Osteocyte (in vitro differentiated cells): ENCODE results near the gene SPDEF. TPM values are rescaled to one million over a fixed set of nuclear protein-coding genes. Genes with fewer than 3 reads are reported as not detected.

Experiments used
- DNase-seq: peaks from one replicate; pipeline ENCODE4 v3.0.0; 2021; ENCODE audit warnings: mixed read lengths; ENCODE audit not compliant: unreplicated experiment; ENCODE audit errors: extremely low spot score
- H3K27ac Mint-ChIP-seq: one replicate; pipeline ENCODE4 v1.8.0; 2021; ENCODE audit warnings: mild to moderate bottlenecking, mixed read lengths; ENCODE audit not compliant: unreplicated experiment
- H3K27me3 Mint-ChIP-seq: one replicate; pipeline ENCODE4 v1.8.0; 2021; ENCODE audit warnings: mixed read lengths; ENCODE audit not compliant: unreplicated experiment
- H3K36me3 Mint-ChIP-seq: one replicate; pipeline ENCODE4 v1.8.0; 2021; ENCODE audit warnings: mixed read lengths; ENCODE audit not compliant: unreplicated experiment
- H3K4me1 Mint-ChIP-seq: one replicate; pipeline ENCODE4 v1.8.0; 2021; ENCODE audit warnings: mixed read lengths; ENCODE audit not compliant: unreplicated experiment
- H3K4me3 Mint-ChIP-seq: one replicate; pipeline ENCODE4 v1.8.0; 2021; ENCODE audit warnings: mild to moderate bottlenecking, moderate library complexity, mixed read lengths; ENCODE audit not compliant: unreplicated experiment
- H3K9me3 Mint-ChIP-seq: one replicate; pipeline ENCODE4 v1.8.0; 2021; ENCODE audit warnings: mixed read lengths; ENCODE audit not compliant: unreplicated experiment
- CTCF ChIP-seq: fragments of 200-600 bp; sonication (generic); IDR thresholded peaks from 2 replicates; pipeline ENCODE4 v1.5.0; 2021; ENCODE audit warnings: antibody characterized with exemption, mild to moderate bottlenecking, moderate library complexity
- total RNA-seq: library from RNA; stranded (reverse); gene quantifications from 2 replicates; pipeline ENCODE4 v1.2.1, GENCODE V29; 2021

The SPDEF gene
- total RNA-seq, 1 donor from 2014 or later = not detected

GRCh38 chr6:34527751-34528670 lies 28.1 kb downstream of the SPDEF start:
- no peak overlapping the region for H3K27ac Mint-ChIP-seq
- no peak for DNase-seq
- H3K4me3 Mint-ChIP-seq = peak overlapping the region; percentile 50

GRCh38 chr6:34526992-34527728 lies 29.0 kb downstream of the SPDEF start:
- H3K4me3 Mint-ChIP-seq = peak overlapping the region; percentile 51
- TF ChIP-seq CTCF = peak; percentile 85
- peak; percentile 96 for DNase-seq
- peaks cover 6% of the 10 kb centered on the region for H3K4me1 Mint-ChIP-seq
- H3K9me3 Mint-ChIP-seq = no peaks in the 10 kb centered on the region
- H3K27me3 Mint-ChIP-seq = peaks cover 3% of the 10 kb centered on the region
- H3K36me3 Mint-ChIP-seq = no peaks in the 10 kb centered on the region
- no peak overlapping the region for H3K27ac Mint-ChIP-seq

More at GRCh38 chr6:34527751-34528670, 28.1 kb downstream of the SPDEF start:
- no peak for TF ChIP-seq CTCF
- Mint-ChIP-seq H3K36me3 (no peaks in the 10 kb centered on the region), H3K4me1 (peaks cover 6% of the 10 kb centered on the region), H3K27me3 (peaks cover 3% of the 10 kb centered on the region), H3K9me3 (no peaks in the 10 kb centered on the region)

GRCh38 chr6:34526241-34526972 lies 29.7 kb downstream of the SPDEF start:
- peaks cover 6% of the 10 kb centered on the region for H3K4me1 Mint-ChIP-seq
- H3K27ac Mint-ChIP-seq = no peak overlapping the region
- no peaks in the 10 kb centered on the region for H3K9me3 Mint-ChIP-seq
- peaks cover 3% of the 10 kb centered on the region for H3K27me3 Mint-ChIP-seq
- TF ChIP-seq CTCF = no peak
- H3K4me3 Mint-ChIP-seq = peak overlapping the region; percentile 51
- H3K36me3 Mint-ChIP-seq = no peaks in the 10 kb centered on the region
- DNase-seq = no peak

GRCh38 chr6:34525431-34526175 lies 30.5 kb downstream of the SPDEF start:
- H3K27ac Mint-ChIP-seq = no peak overlapping the region
- peaks cover 6% of the 10 kb centered on the region for H3K4me1 Mint-ChIP-seq
- no peak for DNase-seq
- H3K27me3 Mint-ChIP-seq = peaks cover 3% of the 10 kb centered on the region
- no peak for TF ChIP-seq CTCF
- no peaks in the 10 kb centered on the region for H3K9me3 Mint-ChIP-seq
- no peak overlapping the region for H3K4me3 Mint-ChIP-seq
- no peaks in the 10 kb centered on the region for H3K36me3 Mint-ChIP-seq
